K562 (cell line): ENCODE results near the gene NDUFB3. TPM values are rescaled to one million over a fixed set of nuclear protein-coding genes. Genes with fewer than 3 reads are reported as not detected.

ENCODE experiments used
- ATF7 ChIP-seq: fragments of 450-650 bp; IDR thresholded peaks from 2 replicates; pipeline ENCODE4 v1.7.1; 2014; ENCODE audit warnings: mild to moderate bottlenecking, moderate library complexity
- CBX1 ChIP-seq: sonication (generic); IDR thresholded peaks from 2 replicates; pipeline ENCODE4 v1.6.1; 2016; ENCODE audit warnings: antibody characterized with exemption, low read depth, mild to moderate bottlenecking
- CBX8 ChIP-seq: fragments of 200-600 bp; sonication (generic); IDR thresholded peaks from 2 replicates; pipeline ENCODE4 v1.6.1; 2012; ENCODE audit warnings: borderline replicate concordance, mixed run types, low read depth, mild to moderate bottlenecking, moderate library complexity, mixed read lengths, low read length, control low read depth, inconsistent platforms; ENCODE audit not compliant: poor library complexity, severe bottlenecking; ENCODE audit errors: extremely low read depth
- ERF ChIP-seq: fragments of 450-650 bp; formaldehyde crosslinking; IDR thresholded peaks from 2 replicates; pipeline ENCODE4 v1.4.0; 2020; ENCODE audit warnings: mild to moderate bottlenecking, mixed read lengths
- ETV5 ChIP-seq: sonication (generic); formaldehyde crosslinking; IDR thresholded peaks from 2 replicates; pipeline ENCODE4 v1.4.0; 2020; ENCODE audit warnings: low read depth, mild to moderate bottlenecking, missing genetic modification reagents
- FOXK2 ChIP-seq, 2 experiments: fragments of 450-650 bp; IDR thresholded peaks in 1 of 2; conservative IDR thresholded peaks in 1 of 2; 2 replicates each; pipeline ENCODE4 v1.6.1; 2016; ENCODE audit warnings: low read depth in 2 of 2, mild to moderate bottlenecking in 1 of 2
- HEY1 ChIP-seq: fragments of 250-450 bp; sonication (Bioruptor Pico); IDR thresholded peaks from 2 replicates; pipeline ENCODE4 v1.5.0; 2020; ENCODE audit warnings: mild to moderate bottlenecking, moderate library complexity, borderline replicate concordance
- HNRNPLL ChIP-seq: fragments of 200-400 bp; formaldehyde crosslinking; IDR thresholded peaks from 2 replicates; pipeline ENCODE4 v1.6.1; 2017; ENCODE audit warnings: low read length, low read depth, mild to moderate bottlenecking; ENCODE audit not compliant: poor library complexity, severe bottlenecking
- NRF1 ChIP-seq, 2 experiments: fragments of 450-650 bp; IDR thresholded peaks in 1 of 2; conservative IDR thresholded peaks in 1 of 2; 2 replicates each; pipeline ENCODE4 v1.6.1; 2014; ENCODE audit warnings: mild to moderate bottlenecking in 2 of 2
- RBM17 ChIP-seq: fragments of 200-400 bp; formaldehyde crosslinking; IDR thresholded peaks from 2 replicates; pipeline ENCODE4 v1.6.1; 2017; ENCODE audit warnings: low read depth, mild to moderate bottlenecking, low read length, borderline replicate concordance
- SMAD3 ChIP-seq: fragments of 450-650 bp; formaldehyde crosslinking; conservative IDR thresholded peaks from 2 replicates; pipeline ENCODE4 v1.4.0; 2020; ENCODE audit warnings: mild to moderate bottlenecking
- SMARCA4 ChIP-seq: fragments of 450-650 bp; IDR thresholded peaks from 2 replicates; pipeline ENCODE4 v1.6.1; 2016
- SRSF7 ChIP-seq: fragments of 200-400 bp; formaldehyde crosslinking; optimal IDR thresholded peaks from 2 replicates; pipeline ENCODE3; 2017; ENCODE audit warnings: mild to moderate bottlenecking, low read depth, low read length
- ZNF133 ChIP-seq: fragments of 250-450 bp; sonication (Bioruptor Pico); IDR thresholded peaks from 2 replicates; pipeline ENCODE4 v1.4.0; 2020; ENCODE audit warnings: mild to moderate bottlenecking
- ZNF143 ChIP-seq: sonication (generic); formaldehyde crosslinking; IDR thresholded peaks from 2 replicates; pipeline ENCODE4 v1.9.0; 2022; ENCODE audit warnings: mild to moderate bottlenecking, missing genetic modification reagents
- ZNF764 ChIP-seq: fragments of 250-450 bp; sonication (Bioruptor Pico); IDR thresholded peaks from 2 replicates; pipeline ENCODE4 v1.4.0; 2020; ENCODE audit warnings: low read depth, mild to moderate bottlenecking, moderate library complexity
- polyA plus RNA-seq, 8 experiments: library from polyadenylated mRNA; depleted of rRNA in 4 of 8; stranded (reverse) in 5 of 8; unstranded in 3 of 8; fragments of >200 nt; fragmentation: Nextera tagmentation in 2 of 8; fragmentation: Illumina TruSeq in 1 of 8; extraction: Ambion mirVana in 2 of 8; extraction: Trizol in 1 of 8; gene quantifications; 2 replicates each; pipeline versions ENCODE4 v1.2.1 to v1.2.3, GENCODE V29; 2011 to 2014; ENCODE audit warnings: inconsistent platforms in 1 of 8, missing spikeins in 1 of 8
- total RNA-seq, 7 experiments: library from RNA; depleted of rRNA in 6 of 7; stranded (reverse); fragments of >200 nt in 6 of 7; fragmentation: Illumina TruSeq in 2 of 7; extraction: Trizol in 2 of 7; gene quantifications; 2 replicates each; pipeline versions ENCODE4 v1.2.1 to v1.2.3, GENCODE V29; 2011 to 2021; ENCODE audit warnings: low replicate concordance in 1 of 7
- TF ChIP-seq, protein P1 (sequence below): fragments of 250-450 bp; sonication (Bioruptor Pico); IDR thresholded peaks from 2 replicates; pipeline ENCODE4 v1.5.0; 2021
- TF ChIP-seq, protein P2 (sequence below): fragments of 450-650 bp; IDR thresholded peaks from one replicate; pipeline ENCODE4 v1.6.1; 2018; ENCODE audit warnings: mild to moderate bottlenecking, moderate library complexity; ENCODE audit not compliant: partially characterized antibody
- TF ChIP-seq, protein P3 (sequence below): fragments of 250-450 bp; sonication (Bioruptor Pico); IDR thresholded peaks from 2 replicates; pipeline ENCODE4 v1.4.0; 2020; ENCODE audit warnings: mild to moderate bottlenecking
- TF ChIP-seq, protein P4 (sequence below), 2 experiments: IDR thresholded peaks in 1 of 2; conservative IDR thresholded peaks in 1 of 2; 2 replicates each; pipeline ENCODE4 v1.6.1; 2016; ENCODE audit warnings: low read depth in 2 of 2, mild to moderate bottlenecking in 1 of 2, missing compliant biosample characterization in 1 of 2, missing genetic modification characterization in 1 of 2, moderate library complexity in 1 of 2

The NDUFB3 gene
- total and polyA plus RNA-seq, 9 of the 15 experiments (the other 6 are each of a cell fraction or from before 2014, with no cell fraction given): 126 to 786 (median 156) TPM

DNA sequence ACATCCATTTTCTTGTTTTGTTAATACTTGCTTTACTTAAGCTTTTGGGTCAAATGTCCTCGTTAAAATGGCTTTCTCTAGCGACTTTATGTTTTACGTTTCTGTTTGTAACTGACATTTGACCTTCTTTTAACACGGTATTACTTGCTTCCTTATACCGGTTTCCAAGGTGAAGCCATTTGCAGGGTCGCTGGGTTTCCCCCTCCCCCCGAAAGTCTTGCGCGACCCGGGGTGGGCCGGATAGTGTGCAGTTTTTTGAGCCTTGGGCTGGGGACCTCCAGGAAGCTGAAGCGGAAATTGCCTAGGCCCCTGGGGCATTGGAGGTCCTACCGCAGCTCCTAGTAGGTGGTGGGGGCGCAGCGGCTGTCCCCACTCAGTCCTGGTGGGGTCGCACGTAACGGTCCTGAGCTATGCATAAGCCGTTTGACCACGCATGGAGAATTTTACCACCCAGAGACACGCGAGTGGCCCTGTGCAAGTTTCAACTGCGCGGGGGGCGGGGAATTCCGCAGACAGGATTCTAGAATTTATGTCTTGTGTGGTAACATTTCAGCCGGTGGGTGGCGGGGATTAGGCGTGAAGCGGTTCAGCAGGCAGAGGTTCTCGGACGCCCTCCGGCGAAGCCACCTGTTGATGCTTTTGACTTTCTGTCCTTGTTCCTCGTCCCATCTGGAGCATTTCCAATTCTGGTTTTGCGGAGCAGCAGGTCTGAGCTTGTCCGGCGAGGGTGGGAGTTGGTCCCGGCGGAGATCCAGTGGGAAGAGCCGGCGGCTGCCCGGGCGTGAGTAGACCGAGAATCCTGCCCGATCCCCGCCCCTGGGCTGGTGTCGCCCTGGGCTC, 46.5 kb downstream of the NDUFB3 start (continued):
- TF ChIP-seq, protein P1, sequence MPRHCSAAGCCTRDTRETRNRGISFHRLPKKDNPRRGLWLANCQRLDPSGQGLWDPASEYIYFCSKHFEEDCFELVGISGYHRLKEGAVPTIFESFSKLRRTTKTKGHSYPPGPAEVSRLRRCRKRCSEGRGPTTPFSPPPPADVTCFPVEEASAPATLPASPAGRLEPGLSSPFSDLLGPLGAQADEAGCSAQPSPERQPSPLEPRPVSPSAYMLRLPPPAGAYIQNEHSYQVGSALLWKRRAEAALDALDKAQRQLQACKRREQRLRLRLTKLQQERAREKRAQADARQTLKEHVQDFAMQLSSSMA (CRISPR knock-in tag): 0 out of 2 replicates have a peak, but pooled peaks have one; percentile 30
- peak; percentile 71 to 78 for TF ChIP-seq NRF1 (conservative IDR thresholded peaks at IDR 0.05 in 1 of 2, IDR thresholded peaks at IDR 0.05 in 1 of 2)
- TF ChIP-seq, protein P2, sequence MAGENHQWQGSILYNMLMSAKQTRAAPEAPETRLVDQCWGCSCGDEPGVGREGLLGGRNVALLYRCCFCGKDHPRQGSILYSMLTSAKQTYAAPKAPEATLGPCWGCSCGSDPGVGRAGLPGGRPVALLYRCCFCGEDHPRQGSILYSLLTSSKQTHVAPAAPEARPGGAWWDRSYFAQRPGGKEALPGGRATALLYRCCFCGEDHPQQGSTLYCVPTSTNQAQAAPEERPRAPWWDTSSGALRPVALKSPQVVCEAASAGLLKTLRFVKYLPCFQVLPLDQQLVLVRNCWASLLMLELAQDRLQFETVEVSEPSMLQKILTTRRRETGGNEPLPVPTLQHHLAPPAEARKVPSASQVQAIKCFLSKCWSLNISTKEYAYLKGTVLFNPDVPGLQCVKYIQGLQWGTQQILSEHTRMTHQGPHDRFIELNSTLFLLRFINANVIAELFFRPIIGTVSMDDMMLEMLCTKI: no peak
- TF ChIP-seq ZNF143 (CRISPR knock-in tag): no peak
- no peak for TF ChIP-seq RBM17
- TF ChIP-seq ZNF764 (CRISPR knock-in tag): no peak
- TF ChIP-seq HNRNPLL: peak; percentile 75
- TF ChIP-seq HEY1 (CRISPR knock-in tag): no peak
- TF ChIP-seq, protein P3, sequence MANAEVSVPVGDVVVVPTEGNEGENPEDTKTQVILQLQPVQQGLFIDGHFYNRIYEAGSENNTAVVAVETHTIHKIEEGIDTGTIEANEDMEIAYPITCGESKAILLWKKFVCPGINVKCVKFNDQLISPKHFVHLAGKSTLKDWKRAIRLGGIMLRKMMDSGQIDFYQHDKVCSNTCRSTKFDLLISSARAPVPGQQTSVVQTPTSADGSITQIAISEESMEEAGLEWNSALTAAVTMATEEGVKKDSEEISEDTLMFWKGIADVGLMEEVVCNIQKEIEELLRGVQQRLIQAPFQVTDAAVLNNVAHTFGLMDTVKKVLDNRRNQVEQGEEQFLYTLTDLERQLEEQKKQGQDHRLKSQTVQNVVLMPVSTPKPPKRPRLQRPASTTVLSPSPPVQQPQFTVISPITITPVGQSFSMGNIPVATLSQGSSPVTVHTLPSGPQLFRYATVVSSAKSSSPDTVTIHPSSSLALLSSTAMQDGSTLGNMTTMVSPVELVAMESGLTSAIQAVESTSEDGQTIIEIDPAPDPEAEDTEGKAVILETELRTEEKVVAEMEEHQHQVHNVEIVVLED: no peak
- TF ChIP-seq ZNF133 (CRISPR knock-in tag): no peak
- 0 out of 4 replicates have a peak, but pooled peaks of 1 of the 2 experiments have one; percentile 46 for TF ChIP-seq FOXK2 (conservative IDR thresholded peaks at IDR 0.05 in 1 of 2, IDR thresholded peaks at IDR 0.05 in 1 of 2; ENCODE audit: low read depth in 2 of 2)
- TF ChIP-seq ERF (CRISPR knock-in tag): no peak
- TF ChIP-seq, protein P4, sequence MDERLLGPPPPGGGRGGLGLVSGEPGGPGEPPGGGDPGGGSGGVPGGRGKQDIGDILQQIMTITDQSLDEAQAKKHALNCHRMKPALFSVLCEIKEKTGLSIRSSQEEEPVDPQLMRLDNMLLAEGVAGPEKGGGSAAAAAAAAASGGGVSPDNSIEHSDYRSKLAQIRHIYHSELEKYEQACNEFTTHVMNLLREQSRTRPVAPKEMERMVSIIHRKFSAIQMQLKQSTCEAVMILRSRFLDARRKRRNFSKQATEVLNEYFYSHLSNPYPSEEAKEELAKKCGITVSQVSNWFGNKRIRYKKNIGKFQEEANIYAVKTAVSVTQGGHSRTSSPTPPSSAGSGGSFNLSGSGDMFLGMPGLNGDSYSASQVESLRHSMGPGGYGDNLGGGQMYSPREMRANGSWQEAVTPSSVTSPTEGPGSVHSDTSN (CRISPR knock-in tag; IDR thresholded peaks at IDR 0.05; ENCODE audit: low read depth): no peak
- TF ChIP-seq, protein P4 (tag; conservative IDR thresholded peaks at IDR 0.05; ENCODE audit: low read depth): peak; percentile 91
- no peak for TF ChIP-seq CBX8
- no peak for TF ChIP-seq SRSF7
- 0 out of 2 replicates have a peak, but pooled peaks have one; percentile 25 for TF ChIP-seq CBX1
- TF ChIP-seq SMARCA4: 0 out of 2 replicates have a peak, but pooled peaks have one; percentile 35
- TF ChIP-seq SMAD3: no peak
- TF ChIP-seq ETV5 (CRISPR knock-in tag): peak; percentile 64; the same call in 1 of the 2 replicates
- TF ChIP-seq ATF7: peak; percentile 52
